ENCODE measurements around the gene FAM199X.

Gene FAM199X

GRCh38 chrX:104165894-104166734, at the start of gene FAM199X:
FAM199X (plus strand) TSS chrX:104166453; CDS start chrX:104166786, 333 bp downstream.
- DNase-seq, result peak; percentile 75

DNA sequence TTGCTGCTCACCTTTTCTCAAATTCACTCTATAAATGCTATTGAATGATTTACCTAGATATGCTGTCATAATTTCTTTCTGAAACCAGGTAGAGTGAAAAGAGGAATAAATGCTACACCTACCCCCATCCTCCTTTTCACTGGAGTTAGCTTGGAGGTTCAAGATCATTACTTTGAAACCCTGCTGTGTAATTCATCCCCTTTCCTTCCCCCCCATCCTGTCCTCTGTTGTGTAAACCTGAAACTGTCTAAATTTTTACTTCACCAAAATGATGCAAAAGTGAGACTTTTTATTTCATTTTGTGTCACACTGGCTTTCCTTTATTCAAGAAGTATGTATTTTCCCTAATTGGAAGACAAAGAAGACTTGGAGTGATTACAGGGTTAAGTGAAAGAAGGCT, 48.5 kb upstream of the FAM199X start:
- DNase-seq, result no peak

GRCh38 chrX:104118765-104119164, 47.5 kb upstream of the FAM199X start:
- no peak for DNase-seq

- no peak for DNase-seq
These were observed 43.4 kb upstream of the FAM199X start for GRCh38 chrX:104122829-104123228.

GRCh38 chrX:104126856-104127255, 39.4 kb upstream of the FAM199X start:
- no peak for DNase-seq

GRCh38 chrX:104130808-104131207, 35.4 kb upstream of the FAM199X start:
- DNase-seq, result no peak

- DNase-seq, result no peak
These were observed 31.5 kb upstream of the FAM199X start for GRCh38 chrX:104134583-104135261.

GRCh38 chrX:104135677-104136076, 30.6 kb upstream of the FAM199X start:
- DNase-seq, result no peak

- DNase-seq, result peak; percentile 15
These were observed 29.8 kb upstream of the FAM199X start for GRCh38 chrX:104136241-104137019.

- no peak for DNase-seq
These were observed 28.8 kb upstream of the FAM199X start for GRCh38 chrX:104137496-104137895.

DNA sequence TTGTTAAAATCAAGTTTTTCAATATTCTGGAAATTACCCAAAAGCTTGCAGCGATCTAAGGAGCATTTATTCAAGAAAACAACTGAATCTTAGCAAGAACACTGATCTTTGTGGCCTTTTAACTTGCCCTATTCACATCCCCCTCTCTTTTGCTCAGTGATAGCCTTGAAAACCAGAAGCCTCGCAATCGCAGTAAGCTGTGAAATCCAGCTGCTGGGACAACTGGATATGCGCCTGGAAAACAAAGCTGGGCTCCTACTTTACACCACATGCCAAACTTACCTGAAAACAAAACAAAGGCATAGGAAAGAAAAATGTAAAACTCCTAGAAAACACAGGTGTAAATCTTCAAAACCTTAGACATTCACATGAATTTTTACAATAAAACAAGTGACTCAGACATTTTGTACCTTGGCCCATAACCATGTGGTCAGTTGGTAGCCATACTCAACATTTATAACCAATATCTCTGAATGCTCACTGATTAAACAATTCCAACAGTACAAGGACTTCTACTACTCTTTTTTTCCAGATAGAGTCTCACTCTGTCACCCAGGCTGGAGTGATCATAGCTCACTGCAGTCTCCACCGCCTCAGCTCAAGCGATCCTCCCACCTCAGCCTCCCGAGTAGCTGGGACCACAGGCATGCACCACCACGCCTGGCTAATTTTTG, 25.0 kb upstream of the FAM199X start:
- DNase-seq, result no peak

- DNase-seq, result no peak
These were observed 15.2 kb upstream of the FAM199X start for GRCh38 chrX:104151037-104151436.

DNA sequence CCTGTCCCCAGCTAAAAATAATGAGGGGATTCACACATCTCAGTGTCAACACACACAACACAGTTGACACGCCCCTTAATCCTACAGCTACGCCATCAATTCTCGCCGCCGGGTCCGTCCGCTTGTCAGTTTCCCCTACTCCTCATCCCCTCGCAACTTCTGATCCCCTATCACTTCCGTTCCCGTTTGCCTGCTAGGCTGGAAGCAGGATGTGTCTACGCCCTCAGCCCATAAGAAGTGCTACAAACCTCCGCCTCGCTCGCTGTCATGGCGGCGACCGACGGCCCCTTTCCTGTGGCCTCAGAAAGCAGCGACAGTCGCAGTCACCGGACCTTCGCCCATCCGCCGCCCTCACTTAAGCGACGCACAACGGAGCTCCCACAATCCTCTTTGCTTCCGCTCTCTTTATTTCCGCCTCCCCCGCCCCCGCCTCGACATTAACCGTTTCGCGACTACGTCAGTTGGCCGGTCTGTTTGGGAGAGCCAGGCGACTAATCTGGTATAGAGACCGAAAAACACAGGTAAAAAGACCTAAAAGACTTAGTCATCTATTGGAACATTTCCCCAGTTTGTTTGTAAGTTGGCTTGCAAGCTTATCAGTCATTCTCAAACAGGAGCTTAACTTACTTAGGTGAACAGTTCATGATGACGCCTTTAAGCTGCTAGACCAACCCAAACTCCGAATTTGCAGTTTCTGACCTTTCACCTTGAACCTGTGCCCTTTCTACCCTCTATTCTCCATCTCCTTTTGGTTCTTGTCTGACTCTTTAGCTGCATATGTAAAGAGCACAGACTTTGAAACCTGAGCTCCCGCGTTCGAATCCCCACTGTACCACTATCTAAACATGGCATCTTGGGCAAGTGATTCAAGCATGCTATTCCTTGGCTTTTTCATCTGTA, 9.4 kb upstream of the FAM199X start, which contains the start of gene SLC25A53:
SLC25A53 (minus strand) TSS at position 380 of the 900 bp plus-strand sequence. CDS start 51,752 bp downstream, outside the sequence.
- DNase-seq, result peak; percentile 58

DNA sequence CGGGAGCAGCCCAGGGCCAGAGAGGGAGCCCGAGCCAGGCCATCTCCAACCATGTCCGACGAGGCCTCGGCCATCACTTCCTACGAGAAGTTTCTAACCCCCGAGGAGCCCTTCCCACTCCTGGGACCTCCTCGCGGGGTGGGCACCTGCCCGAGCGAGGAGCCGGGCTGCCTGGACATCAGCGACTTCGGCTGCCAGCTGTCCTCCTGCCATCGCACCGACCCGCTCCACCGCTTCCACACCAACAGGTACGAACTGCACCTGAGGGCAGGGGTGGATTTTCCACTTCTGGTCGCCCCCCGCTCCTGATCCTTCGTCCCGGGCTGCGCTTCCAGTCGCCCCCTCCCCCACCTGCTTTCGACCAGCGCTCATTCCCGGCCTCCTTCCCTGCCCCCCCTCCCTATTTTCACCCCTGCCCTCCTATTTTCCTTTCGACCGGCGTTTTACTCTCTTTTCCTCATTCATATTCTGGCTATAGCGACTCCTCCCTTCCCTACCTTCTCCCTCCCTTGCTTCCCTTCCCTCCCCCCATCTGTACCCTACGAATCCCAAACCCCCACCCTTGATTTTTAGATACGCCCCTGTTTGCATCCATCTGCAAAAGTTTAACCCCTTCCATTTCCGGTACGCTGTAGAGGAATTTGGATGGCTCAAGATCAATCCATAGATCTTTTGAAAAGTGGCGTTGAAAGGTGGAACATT, 633 bp downstream of the FAM199X start:
- DNase-seq, result no peak

- no peak for DNase-seq
These were observed 1.9 kb downstream of the FAM199X start for GRCh38 chrX:104168127-104168526.

GRCh38 chrX:104172121-104172520, 5.9 kb downstream of the FAM199X start:
- DNase-seq, result no peak

GRCh38 chrX:104172788-104173187, 6.5 kb downstream of the FAM199X start:
- DNase-seq, result no peak

DNA sequence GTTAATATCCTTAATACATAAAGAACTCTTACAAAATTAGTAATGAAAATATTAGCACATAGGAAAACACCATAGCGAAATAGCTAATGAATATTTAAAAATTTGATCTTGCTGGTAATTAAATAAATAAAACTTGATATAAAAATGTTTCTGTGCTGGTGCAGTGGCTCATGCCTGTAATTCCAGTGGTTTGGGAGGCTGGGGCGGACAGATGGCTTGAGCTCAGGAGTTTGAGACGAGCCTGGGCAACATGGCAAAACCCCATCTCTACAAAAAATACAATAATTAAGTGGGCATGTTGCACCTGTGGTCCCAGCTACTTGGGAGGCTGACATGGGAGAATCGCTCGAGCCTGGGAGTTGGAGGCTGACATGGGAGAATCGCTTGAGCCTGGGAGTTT, 7.6 kb downstream of the FAM199X start:
- no peak for DNase-seq

DNA sequence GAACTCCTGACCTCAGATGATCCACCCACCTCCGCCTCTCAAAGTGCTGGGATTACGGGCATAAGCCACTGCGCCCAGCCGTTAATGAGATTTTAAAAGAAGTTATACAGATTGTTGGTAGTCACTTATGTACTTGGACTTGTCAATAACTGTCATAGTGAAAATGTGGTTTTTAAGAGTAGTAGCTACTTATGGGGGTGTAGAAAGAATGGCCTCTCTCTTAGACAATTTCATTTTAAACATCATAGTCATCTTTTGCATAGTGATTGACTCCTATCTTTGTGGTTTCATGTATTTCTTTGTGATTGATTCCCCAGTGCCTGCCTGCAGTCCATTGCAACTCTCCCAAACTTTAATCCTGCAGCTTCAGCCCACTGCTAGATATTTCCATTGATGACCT, 17.4 kb downstream of the FAM199X start:
- no peak for DNase-seq

DNA sequence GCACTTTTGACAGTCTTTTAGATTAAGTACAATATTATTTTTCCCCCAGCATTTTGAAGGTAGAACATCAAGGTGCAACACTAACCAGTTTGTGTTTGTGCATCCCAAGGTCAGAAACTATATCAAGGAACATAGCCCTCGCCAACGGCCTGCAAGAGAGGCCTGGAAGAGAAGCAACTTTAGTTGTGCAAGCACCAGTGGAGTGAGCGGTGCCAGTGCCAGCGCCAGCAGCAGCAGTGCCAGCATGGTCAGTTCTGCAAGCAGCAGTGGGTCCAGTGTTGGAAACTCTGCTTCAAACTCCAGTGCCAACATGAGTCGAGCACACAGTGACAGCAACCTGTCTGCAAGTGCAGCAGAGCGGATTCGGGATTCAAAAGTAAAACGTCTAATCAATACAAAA, 21.7 kb downstream of the FAM199X start:
- DNase-seq, result no peak

DNA sequence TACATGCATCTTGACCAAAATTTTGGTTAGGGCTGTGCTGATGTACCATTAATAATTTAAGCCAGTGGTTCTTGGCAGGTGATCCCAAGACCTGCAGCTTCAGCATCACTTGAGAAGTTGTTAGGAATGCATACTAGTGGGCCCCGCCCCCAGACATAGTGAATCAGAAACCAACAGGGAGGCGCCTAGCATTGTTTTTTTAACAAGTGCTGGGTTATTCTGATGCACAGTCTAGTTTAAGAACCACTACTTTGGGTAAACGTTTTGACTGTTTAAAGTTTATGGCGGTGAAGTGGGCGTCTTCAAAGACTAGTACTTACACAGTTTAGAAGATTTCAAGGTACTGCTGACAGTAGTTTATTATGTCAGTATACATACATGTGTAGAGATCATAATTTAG, 23.6 kb downstream of the FAM199X start:
- DNase-seq, result no peak

Measured in stimulated activated CD4-positive, alpha-beta T cell treated with anti-CD3 and anti-CD28 coated beads, Interleukin-12 subunit alpha, Interleukin-12 subunit beta, amount 100 ng/mL, for 4 hours (primary cell).